GM18517 (cell line): ENCODE results near the gene IDH3G.

Experiments used
- ATAC-seq: cut with Tn5 transposase; IDR thresholded peaks from one replicate; pipeline ENCODE4 v1.9.1; 2021; ENCODE audit warnings: mild to moderate bottlenecking, moderate library complexity; ENCODE audit not compliant: unreplicated experiment

The IDH3G gene

DNA sequence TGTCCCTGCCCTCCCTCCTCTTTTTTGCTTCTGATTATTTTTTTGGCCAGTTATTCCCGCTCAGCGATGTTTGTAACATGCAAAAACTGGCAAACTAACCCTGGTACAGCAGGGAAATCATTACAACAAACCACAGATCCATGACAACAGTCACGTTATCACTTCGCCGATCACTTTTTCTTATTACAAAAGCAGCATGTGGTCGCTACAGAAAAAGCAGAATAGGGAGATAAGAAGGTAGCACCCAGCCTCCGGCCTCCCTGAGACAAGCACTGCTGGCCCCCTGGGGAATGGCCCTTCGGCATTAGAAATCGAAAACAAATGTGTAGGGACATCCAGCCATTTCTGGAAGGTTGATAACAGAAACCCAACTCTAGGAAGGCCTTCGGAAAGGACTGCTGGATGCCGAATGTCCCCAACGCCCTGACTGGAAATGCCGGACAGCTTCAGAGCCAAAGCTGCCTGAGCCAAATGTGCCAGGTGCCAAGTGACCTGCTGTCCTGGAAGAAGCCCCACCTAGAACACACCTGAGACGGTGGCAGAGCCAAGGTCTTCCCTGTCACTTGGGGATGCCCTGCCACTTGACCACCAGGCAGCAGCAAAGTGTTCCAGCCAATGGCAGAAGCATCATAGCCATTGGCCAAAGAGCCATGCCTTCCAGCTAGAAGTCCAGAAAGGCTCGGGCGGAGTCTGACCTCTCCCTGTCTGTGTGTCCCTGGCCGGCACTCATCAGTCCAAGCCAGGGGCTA, 2.9 kb downstream of the IDH3G start:
- ATAC-seq = no peak

DNA sequence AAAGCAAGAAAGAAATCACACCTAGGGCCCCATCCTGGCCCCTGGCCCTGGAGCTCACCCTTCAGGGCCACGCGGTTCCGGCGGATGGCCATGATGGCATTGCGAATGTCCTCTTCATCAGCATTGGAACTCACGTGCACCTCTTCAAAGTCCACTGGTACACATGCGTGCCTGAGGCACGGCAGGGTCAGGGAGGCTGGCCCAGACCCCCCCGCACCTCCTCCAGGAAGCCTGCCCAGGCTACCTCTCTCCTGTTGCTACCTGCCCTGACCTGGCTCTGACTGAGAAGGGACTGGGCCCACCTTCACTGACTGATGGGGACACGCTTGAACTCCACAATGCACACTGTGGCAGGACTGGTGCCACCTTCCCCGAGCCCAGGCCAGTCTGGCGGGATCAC, 4.5 kb downstream of the IDH3G start:
- no peak for ATAC-seq

DNA sequence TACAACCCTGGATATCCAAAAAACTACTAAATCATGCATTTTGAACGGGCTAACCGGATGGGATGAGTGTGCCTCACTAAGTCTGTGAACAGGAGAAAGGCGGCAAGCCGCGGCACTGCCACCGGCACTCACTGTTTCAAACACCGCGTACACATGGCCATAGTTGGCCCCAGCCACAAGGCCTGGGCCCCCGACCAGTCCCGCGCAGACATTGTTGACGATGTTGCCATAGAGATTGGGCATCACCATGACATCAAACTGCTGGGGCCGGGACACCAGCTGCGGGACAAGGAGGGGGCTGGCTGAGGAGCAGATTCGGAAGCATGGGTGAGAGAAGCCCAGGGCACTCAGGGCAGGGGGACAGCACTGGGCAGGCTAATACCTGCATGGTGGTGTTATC, 7.5 kb downstream of the IDH3G start:
- ATAC-seq = no peak

DNA sequence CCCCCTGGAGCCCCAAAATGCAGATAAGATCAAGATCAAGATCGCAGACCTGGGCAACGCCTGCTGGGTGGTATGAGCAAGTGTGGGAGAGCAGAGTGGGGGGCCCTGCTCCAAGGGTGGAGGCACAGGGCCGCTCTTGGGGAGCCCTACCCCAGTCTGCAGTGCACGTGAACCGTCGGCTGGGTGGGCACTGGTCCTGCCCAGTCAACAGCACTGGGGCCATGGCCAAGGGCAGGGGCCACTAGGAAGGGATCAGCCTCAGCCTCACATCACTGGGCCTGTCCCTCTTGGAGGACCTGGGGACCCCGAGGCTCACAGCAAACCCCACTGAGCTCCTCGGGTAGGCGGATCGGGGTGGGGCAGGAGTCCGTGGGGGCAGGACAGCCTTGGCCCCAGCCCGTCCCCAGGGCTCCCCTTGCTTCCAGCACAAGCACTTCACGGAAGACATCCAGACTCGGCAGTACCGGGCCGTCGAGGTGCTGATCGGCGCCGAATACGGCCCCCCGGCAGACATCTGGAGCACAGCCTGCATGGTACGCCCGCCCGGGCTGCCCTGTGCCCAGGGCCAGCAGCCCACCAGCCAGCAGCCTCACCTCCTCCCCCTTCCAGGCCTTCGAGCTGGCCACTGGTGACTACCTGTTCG, 9.7 kb downstream of the IDH3G start:
- no peak for ATAC-seq

DNA sequence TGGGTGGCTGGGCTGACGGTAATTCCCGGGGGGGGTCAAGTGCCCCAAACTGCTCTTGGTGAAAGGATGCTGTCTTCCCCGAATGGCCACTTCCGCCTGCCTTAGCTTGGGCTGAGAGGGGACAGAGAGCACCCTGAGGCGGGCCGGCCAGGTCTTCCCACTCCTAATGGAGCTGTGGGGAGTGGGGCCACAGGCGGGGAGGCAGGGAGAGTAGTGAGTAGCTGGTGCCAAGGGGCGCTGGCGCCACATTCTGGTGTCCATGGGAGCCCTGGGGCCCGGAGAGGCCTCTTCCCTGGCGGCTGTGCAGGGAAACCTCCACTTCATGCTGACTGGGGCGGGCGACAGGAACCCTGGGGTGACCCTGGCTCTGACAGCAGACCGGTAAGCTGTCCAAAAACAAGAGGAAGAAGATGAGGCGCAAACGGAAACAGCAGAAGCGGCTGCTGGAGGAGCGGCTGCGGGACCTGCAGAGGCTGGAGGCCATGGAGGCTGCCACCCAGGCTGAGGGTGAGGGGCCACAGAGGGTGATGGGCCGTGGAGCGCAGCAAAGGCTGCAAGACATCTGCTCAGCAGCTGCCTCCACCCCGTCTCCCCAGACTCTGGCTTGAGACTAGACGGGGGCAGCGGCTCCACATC, 10.7 kb downstream of the IDH3G start:
- ATAC-seq = no peak

DNA sequence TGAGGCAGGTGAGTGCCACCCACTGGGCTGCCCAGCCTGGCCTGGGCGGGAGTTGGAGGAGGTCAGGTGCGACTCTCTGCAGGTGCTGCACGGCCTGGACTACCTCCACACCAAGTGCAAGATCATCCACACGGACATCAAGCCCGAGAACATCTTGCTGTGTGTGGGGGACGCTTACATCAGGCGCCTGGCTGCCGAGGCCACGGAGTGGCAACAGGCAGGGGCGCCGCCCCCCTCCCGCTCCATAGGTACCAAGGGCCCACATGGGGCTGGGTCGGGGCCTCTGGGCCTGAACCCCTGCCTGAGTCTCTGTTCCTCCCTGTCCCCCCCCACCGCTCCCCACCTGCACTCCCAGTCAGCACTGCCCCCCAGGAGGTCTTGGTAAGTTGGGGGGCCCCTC, 11.3 kb downstream of the IDH3G start:
- no peak for ATAC-seq

DNA sequence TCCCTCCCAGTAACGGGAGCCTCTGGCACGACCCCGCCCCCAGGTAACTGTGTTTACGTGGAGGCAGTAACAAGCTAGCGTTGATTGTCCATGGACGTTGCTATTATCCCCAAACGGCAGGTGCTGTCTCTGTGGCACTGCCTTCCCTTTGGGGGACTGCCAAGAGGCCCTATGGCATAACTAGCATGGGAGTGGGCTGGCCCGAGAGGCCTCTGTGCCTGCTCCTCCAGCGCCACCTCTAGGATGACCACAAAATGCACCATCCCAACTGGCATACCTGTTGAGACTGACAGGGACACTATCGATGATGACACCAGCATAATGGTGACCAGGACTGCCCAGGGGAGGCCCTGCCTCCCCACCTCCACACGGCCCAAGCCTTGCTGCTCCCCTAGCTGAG, 11.9 kb downstream of the IDH3G start:
- no peak for ATAC-seq

DNA sequence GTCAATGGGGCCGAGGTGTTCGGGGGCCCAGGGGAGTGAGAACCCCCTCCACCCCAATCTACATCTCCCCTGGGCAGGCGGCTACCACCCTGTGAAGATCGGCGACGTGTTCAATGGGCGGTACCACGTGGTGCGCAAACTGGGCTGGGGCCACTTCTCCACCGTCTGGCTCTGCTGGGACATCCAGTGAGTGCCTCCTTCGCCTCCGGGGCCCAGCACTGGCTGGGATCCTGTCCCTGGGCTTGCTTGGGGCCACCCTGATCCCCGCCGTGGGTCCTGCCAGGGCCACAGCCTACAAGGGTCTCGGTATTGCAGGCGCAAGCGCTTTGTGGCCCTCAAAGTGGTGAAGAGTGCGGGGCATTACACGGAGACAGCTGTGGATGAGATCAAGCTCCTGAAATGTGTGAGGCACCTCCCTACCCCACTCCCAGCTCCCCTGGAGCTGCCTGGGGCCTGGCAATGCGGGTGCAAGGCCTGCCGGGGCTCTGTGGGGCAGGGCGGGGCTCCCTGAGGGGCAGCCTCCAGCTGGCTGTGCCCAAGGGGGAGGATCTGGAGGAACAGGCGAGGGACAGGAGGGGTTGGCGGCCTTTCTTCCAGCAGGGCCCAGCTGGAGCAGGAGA, 12.6 kb downstream of the IDH3G start:
- ATAC-seq = no peak

DNA sequence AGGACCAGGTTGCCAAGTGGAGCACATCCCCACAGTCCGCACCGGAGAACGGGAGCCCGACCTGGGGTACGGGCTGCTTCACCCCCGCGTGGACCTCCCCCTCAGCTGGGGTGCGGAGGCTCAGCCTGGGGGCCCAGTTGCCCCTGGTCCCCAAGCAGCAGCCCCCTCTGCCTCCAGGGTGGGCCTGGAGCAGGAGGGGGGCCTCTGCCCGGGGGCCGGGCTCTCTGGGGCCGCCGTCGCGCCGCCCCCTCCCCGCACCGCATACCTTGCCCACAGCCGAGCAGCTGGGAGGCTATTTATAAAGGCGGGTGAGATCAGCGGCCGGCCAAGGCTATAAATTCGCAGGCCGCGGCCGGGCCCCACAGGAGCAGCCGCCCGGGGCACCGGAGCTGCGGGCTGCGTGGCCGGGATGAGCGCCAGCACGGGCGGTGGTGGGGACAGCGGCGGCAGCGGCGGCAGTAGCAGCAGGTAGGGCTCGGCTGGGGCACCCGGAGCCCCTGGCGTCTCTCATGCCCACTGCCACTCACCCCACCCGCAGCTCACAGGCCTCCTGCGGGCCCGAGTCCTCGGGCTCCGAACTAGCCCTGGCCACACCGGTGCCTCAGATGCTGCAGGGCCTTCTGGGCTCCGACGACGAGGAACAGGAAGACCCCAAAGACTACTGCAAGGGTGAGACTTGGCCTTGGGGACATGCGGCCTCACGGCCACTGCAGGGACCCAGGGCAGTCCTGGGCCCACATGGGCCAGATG, 13.3 kb downstream of the IDH3G start, which contains the start of gene SRPK3:
Gene SRPK3, plus strand, starts transcription at position 364 of the 750 bp plus-strand sequence. Its CDS starts 46 bp downstream, at position 410.
- ATAC-seq = no peak

DNA sequence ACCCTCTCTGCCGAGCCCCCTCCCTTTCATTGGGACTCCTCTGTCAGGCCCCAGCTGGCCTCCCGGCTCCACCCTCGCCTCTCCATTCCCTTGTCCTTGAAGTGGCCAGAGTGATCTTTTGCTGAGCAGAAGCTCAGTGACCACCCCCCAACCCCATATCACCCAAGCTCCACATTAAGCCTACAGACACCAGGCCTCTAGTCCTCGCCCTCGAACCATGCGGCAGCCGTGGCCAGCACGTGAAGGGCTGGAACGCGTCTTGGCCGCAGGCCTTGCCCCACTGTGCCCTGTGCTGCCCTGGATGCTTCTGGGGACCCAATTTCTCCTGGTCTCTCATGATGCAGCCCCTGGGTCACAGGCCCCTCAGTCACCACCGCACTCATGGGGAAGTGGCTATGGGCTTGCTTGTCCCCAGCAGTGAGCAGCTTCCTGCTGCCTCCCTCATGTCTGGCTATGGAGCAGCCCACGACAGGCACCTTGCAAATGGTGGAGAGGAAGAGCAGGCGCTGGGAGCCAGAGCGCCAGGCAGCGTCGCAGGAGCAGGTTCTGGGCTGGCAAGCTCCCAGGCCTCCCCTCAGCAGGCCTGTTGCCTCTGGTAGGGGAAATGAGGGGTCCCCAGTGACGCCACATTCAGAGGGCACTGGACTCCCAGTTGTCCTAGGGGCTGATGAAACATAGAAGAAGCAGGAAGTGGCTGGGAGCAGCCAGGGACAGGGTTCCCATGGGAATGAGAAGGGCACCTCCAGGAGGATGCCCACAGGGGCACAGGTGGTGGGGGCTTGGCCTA, 14.1 kb downstream of the IDH3G start:
- no peak for ATAC-seq

DNA sequence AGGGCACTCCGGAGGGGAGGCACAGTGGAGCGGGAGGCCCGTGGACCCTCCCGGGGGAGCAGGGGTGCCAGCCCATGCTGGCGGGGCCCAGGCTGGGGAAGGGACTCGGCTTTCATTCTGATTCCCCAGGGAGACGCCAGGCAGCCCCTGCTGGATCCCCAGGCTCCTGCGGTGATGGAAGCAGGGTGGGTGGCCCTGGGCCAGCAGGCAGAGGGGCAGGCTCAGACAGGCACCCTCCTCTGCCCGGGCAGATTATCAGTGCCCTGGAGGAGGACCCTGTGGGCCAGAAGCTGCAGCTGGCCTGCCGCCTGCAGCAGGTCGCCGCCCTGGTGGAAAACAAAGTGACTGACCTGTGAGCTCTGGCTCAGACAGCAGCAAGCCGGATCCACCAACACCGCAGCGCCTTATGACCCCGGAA, 15.5 kb downstream of the IDH3G start:
- no peak for ATAC-seq

DNA sequence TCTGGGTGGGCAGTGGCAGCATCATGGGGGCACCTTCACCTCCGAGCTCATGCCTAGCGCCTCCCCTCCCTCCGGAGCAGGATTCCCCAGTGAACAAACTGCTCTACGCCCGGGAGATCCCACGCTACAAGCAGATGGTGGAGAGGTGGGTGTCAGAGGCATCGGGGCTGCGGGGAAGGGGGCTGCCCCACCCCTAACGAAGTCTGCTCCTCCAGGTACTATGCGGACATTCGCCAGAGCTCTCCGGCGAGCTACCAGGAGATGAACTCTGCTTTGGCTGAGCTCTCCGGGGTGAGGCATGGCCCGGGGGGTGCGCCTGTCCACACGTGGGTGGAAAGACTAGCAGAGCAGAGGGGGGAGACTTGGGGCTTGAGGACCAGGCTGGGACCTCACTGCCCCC, 16.0 kb downstream of the IDH3G start:
- ATAC-seq = no peak

DNA sequence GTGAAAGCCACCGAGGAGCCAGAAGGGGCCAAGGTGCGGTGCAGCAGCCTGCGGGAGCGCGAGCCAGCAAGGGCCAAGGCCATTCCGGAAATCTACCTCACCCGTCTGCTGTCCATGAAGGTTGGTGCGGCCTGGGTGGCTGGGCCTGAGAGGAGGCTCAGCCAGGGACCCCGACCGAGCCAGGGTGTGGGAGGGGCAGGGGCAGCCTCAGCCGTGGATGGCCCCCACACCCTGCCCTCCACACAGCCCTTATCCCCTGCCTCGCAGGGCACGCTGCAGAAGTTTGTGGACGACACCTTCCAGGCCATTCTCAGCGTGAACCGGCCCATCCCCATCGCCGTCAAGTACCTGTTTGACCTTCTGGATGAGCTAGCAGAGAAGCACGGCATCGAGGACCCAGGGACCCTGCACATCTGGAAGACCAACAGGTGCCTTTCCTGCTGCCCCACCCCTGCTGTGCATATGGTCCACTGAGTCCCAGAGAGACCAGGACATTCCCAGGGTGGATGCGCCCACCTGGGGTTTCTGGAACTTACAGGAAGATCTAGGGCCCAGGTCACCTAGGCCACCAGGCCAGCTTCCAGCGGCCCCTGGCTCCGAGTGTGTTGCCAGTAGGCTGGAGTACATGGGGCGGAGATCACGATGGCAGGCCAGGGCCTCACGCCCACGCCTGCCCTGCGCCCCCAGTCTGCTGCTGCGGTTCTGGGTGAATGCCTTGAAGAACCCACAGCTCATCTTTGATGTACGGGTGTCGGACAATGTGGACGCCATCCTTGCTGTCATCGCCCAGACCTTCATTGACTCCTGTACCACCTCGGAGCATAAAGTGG, 16.7 kb downstream of the IDH3G start:
- no peak for ATAC-seq

DNA sequence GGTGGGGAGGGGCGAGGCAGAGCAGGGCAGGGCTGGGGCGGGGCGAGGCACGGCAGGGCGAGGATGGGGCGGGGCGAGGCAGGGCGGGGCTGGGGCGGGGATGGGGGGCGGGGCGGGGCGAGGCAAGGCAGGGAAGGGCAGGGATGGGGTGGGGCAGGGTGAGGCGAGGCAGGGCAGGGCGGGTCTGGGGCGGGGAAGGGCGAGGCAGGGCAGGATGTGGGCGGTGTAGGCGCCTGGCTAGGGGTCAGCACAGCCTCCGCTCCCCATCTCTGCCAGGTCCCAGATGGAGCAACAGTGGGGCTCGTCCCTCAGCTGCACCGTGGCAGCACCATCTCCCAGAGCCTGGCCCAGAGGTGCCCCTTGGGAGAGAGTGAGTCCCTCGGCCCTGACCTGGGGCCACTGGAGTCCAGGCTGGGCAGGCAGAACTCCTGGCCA, 17.5 kb downstream of the IDH3G start:
- ATAC-seq = no peak

DNA sequence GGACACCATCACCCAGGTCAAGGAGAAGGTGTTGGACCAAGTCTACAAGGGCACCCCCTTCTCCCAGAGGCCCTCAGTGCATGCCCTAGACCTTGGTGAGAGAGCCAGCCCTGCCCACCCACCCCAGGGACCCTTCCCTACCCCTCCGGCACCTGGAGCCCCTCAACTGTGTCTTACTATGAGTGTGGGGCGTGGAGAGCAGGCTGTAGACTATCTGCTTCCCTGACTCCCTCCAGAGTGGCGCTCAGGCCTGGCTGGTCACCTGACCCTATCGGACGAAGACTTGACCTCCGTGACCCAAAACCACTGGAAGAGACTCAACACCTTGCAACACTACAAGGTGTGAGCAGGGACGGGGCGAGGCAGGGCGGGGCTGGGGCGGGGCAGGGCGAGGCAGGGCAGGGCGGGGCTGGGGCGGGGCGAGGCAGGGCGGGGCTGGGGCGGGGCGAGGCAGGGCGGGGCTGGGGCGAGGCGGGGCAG, 18.0 kb downstream of the IDH3G start:
- no peak for ATAC-seq

DNA sequence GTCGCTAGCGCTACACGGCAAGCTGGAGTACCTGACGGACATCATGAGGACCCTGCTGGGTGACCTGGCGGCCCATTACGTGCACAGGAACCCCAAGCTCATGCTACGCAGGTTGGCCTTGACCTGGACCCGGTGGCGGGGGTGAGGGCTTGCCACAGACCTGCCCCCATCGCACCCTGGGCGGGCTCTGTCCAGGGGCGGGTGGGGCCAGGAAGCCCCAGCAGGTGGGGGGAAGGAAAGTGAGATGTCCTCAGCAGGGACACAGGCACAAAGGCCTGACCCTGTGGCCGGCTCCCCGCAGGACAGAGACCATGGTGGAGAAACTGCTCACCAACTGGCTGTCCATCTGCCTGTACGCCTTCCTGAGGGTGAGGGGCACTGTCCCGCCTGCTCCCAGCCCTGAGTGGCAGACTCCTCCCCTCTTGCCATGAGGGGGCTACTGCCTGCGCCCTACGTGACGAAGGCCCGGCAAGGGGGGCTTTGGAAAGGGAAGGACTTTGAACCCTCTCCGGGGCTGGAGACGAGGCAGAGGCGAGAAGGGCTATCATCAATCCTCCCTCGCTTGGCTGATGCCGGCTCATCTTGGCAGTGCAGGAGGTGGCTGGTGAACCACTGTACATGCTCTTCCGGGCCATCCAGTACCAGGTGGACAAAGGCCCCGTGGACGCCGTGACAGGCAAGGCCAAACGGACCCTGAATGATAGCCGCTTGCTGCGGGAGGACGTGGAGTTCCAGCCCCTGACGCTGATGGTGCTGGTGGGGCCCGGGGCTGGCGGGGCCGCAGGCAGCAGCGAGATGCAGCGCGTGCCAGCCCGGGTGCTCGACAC, 18.7 kb downstream of the IDH3G start:
- ATAC-seq = no peak

DNA sequence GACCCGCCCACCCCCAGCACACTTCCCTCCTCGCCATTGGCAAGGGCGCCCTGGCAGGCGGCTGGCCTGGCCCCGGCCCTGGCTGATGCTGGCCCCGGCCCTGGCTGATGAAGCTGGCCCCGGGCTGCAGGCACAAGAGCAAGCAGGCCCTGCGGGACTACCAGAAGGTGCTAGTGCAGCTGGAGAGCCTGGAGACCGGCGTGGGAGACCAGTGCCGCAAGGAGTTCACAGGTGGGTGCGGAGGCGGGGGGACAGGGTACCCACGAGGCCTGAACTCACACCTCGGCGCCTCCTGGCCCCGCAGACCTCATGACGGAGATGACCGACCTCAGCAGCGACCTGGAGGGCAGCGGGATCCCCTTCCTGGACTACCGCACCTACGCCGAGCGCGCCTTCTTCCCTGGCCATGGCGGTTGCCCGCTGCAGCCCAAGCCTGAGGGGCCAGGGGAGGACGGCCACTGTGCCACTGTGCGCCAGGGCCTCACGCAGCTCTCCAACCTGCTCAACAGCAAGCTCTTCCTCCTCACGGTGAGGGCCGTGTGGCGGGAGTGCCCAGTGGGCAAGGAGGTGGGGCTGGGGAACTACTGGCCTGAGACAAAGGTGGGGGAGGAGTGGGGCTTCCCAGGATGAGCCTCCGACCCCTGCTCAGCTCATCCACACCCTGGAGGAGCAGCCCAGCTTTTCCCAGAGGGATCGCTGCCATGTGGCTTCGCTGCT, 19.4 kb downstream of the IDH3G start:
- ATAC-seq = no peak
